ENCODE measurements around the gene REG1B. TPM values are rescaled to one million over a fixed set of nuclear protein-coding genes. Genes with fewer than 3 reads are reported as not detected.
"Not testable (repeated sequence)": the region's sequence is repeated elsewhere in the genome, so short reads cannot be mapped to it uniquely, and the experiment has no call there.

REG1B gene
- total and polyA plus RNA-seq, 2 donors, result 1.7 TPM; not detected in 1

DNA sequence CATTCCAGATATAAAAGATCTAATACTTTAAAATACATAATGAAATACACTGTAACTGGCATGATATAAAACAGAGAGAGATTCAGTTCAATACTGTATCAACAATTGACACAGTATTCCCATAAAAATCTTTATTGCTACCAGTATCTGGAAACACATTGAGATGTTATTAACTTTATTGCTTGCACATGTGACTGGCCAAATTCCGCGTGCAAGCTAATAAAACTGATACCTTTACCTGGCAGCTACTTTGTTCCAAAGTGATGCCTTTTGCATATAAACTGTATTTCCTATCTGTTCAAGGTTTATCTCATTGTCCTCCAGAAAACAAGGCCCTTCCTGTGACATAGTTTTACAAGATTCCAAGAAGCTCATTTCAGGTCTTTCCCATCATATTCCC, 15.4 kb upstream of the REG1B start:
- Histone ChIP-seq H3K36me3 (ENCODE audit: insufficient read depth) (no peaks in the 10 kb centered on the region), H3K27ac (ENCODE audit: low read depth) (no peak overlapping the region), H3K4me1 (ENCODE audit: insufficient read depth) (no peaks in the 10 kb centered on the region), H3K4me3 (ENCODE audit: low read depth, low read length) (no peak overlapping the region)
- DNase-seq (ENCODE audit: extremely low spot score), result no peak
- WGBS, result 21% methylated on average over 2 of the region's 2 CpGs

DNA sequence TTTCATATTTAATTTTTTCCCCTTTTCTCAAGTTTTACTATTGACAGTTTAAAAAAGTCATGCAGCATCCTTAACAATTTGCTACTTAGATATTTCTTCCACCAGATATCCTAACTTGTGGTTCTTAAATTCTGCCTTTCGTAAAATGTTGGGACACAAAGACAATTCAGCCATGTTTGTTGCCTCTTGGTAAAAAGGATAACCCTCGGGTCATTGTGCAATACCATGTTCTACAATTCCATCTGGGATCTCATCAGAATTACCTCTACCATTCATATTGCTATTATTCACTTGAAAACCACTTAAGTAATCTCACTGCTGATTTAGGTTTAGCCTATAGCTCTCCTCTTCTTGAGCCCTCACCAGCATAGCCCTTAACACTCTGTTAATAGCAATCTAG, 13.2 kb upstream of the REG1B start:
- Histone ChIP-seq H3K36me3 (ENCODE audit: insufficient read depth) (no peaks in the 10 kb centered on the region), H3K27ac (ENCODE audit: low read depth) (no peak overlapping the region), H3K4me3 (ENCODE audit: low read depth, low read length) (no peak overlapping the region), H3K4me1 (ENCODE audit: insufficient read depth) (no peaks in the 10 kb centered on the region)
- DNase-seq (ENCODE audit: extremely low spot score), result no peak
- WGBS, result 82% methylated on average over 2 of the region's 2 CpGs

DNA sequence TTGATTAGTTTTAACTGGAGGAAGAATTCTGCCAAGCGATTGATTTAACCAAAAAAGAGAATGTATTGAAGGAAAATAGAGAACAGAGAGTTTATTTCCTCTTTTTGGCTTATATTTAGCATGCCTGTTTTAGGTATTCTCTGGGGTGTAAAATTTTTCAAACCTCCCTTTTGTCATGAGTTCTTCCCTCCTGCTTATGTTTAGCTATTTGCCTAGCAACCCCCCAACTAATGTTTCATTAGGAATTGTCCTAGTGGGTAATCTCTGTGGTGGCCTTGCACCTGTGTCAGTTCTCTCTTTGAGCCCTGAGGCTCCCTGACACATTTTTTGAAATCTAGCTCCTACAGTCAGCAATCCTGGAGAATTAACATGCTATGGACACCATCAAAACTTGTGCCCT, 12.5 kb upstream of the REG1B start:
- Histone ChIP-seq H3K4me3 (ENCODE audit: low read depth, low read length) (no peak overlapping the region), H3K27ac (ENCODE audit: low read depth) (no peak overlapping the region)
- 89% methylated on average over 1 of the region's 1 CpG for WGBS

DNA sequence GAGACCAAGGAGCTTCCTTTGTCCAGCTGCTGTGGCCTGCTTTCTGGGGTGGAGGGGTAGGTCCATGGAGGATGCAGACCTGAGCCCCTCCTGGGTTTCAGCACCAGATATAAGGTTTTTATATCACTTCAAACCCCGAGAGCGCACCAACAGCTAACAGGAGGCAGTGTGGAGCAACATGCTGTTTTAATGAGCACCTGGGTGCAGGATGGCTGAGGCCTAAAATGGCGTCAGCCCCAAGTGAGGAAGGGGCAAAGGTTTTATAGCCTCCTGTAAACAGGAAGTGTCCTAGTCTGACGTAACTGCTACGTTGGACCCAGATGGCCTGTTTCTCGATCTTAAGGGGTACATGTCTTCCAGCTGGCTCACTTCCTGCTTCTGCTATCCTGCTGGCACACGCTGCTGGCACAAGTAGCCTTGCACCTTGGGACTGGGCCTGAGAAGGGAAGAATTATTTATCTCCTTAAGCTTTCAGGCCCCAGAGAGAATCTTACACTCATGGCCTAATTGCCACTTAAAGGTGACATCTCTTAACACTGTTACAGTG, 11.4 kb upstream of the REG1B start:
- 44% methylated on average over 7 of the region's 7 CpGs for WGBS

More for the DNA sequence above, 12.5 kb upstream of the REG1B start:
- Histone ChIP-seq H3K4me1 (ENCODE audit: insufficient read depth) (no peaks in the 10 kb centered on the region), H3K36me3 (ENCODE audit: insufficient read depth) (no peaks in the 10 kb centered on the region)
- no peak for DNase-seq (ENCODE audit: extremely low spot score)

DNA sequence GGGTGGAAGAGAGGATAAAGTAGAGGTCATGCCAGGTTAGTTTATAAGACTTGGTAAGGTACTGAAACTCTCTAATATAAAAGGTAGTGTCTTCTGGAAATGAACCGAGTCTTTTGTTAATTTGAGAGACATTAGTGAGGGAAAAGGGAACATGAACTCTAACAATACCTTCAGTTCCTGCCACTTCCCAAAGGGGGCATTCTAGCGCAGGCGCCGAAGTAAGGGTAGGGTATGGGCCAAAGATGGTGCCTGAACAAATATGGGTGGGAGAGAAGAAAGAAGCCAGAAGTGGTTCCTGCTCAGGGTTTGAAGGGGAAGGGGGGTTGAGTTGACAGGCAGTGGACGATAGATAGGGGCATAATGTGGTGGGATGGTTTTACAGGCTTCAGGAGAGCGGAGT, 10.1 kb upstream of the REG1B start:
- no peak overlapping the region for H3K4me3 ChIP-seq (ENCODE audit: low read depth, low read length)
- no peaks in the 10 kb centered on the region for H3K36me3 ChIP-seq (ENCODE audit: insufficient read depth)
- H3K4me1 ChIP-seq (ENCODE audit: insufficient read depth), result no peaks in the 10 kb centered on the region
- 89% methylated on average over 6 of the region's 6 CpGs for WGBS
- DNase-seq (ENCODE audit: extremely low spot score), result no peak
- no peak overlapping the region for H3K27ac ChIP-seq (ENCODE audit: low read depth)

More for the DNA sequence above, 11.4 kb upstream of the REG1B start:
- H3K4me3 ChIP-seq (ENCODE audit: low read depth, low read length), result no peak overlapping the region
- H3K4me1 ChIP-seq (ENCODE audit: insufficient read depth), result no peaks in the 10 kb centered on the region
- H3K27ac ChIP-seq (ENCODE audit: low read depth), result no peak overlapping the region
- H3K36me3 ChIP-seq (ENCODE audit: insufficient read depth), result no peaks in the 10 kb centered on the region
- no peak for DNase-seq (ENCODE audit: extremely low spot score)

DNA sequence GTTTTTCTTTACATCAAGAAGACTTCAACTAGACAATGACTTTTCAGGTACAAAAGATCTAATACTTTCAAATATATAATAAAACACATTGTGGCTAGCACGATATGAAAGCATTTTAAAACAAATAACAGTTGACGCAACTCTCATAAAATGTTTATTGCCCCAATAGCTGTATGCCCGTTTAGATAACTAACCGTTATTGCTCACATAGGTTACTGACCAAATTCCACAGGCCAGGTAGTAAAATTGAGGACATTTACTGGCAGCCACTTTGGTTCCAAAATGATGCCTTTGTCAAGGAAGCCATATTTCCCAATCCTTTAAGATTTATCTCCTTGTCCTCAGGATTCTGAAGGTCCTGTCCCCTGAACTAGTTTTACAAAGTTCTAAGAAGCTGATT, 2.9 kb upstream of the REG1B start:
- Histone ChIP-seq H3K4me3 (ENCODE audit: low read depth, low read length) (no peak overlapping the region), H3K27ac (ENCODE audit: low read depth) (no peak overlapping the region), H3K36me3 (ENCODE audit: insufficient read depth) (no peaks in the 10 kb centered on the region), H3K4me1 (ENCODE audit: insufficient read depth) (no peaks in the 10 kb centered on the region)
- no peak for DNase-seq (ENCODE audit: extremely low spot score)
- 46% methylated on average over 4 of the region's 4 CpGs for WGBS

DNA sequence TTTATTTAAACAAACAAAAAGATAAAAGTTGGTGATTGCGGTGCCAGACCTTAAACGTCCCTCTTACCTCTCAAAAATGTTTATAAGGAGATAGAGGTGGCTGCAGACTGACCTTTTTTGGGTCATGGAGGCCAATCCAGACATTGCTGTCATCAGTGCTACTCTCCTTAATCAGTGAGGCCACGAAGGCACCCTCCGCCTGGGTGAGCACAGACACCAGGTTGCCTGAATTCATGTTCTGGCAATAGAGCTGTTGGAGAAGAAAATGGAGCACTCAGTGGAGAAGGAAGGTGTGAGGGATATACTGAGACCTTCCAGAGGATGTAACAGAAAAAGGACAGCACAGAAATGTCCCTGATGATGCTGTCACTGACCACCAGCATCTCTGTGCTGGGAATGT, 1.5 kb downstream of the REG1B start:
- Histone ChIP-seq H3K36me3 (ENCODE audit: insufficient read depth) (no peaks in the 10 kb centered on the region), H3K4me3 (ENCODE audit: low read depth, low read length) (no peak overlapping the region), H3K27ac (ENCODE audit: low read depth) (no peak overlapping the region), H3K4me1 (ENCODE audit: insufficient read depth) (no peaks in the 10 kb centered on the region)
- no peak for DNase-seq (ENCODE audit: extremely low spot score)
- 45% methylated on average over 4 of the region's 4 CpGs for WGBS

DNA sequence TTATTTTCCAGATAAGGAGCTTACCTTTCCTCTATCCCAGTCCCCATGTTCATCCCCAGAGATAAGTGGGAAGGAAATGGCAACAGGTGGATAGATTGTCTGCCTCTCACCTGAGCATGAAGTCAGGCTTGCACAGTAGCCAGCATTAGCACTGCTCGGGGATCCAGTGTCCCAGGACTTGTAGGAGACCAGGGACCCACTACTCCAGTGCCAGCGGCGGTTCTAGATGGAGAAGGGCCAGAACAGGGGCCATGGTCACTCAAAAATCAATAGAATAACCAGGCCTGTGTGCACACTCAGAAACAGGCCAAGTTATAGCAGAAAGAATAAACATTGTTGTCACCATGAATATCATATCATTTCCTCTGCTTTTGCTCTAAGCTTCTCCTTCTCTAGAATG, 2.4 kb downstream of the REG1B start:
- Histone ChIP-seq H3K36me3 (ENCODE audit: insufficient read depth) (no peaks in the 10 kb centered on the region), H3K4me3 (ENCODE audit: low read depth, low read length) (no peak overlapping the region), H3K27ac (ENCODE audit: low read depth) (no peak overlapping the region), H3K4me1 (ENCODE audit: insufficient read depth) (no peaks in the 10 kb centered on the region)
- WGBS, result 80% methylated on average over 3 of the region's 3 CpGs
- DNase-seq (ENCODE audit: extremely low spot score), result no peak

DNA sequence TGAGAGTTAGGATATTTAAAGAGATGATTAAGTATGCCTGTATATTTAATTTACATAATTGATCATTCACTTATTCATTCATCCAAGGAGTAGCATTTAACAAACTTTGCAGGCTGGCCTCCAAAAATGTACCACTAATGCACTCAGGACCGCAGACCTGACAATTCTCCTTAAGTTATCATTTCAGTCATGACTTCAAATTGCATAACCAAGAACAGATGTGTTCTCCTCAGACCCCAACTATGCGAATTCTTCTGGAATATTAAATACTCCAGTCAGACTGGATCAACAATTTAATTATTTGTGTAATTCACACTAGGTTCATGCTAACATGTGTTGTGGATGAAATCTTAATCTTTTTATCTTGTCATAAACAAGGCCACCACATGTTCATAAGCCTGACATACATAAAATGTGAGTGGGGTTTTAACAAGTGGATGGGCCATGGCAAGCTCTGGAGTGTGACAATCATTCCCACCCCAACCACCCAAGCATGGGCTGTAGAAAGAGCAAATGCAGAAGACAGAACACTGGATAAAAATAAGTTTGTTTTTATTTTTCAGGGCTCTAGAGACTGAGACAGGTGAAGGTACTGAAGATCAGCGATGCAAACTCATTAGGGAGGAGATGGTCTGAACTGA, 3.2 kb downstream of the REG1B start:
- 65% methylated on average over 3 of the region's 3 CpGs for WGBS
- Histone ChIP-seq H3K4me3 (ENCODE audit: low read depth, low read length) (no peak overlapping the region), H3K36me3 (ENCODE audit: insufficient read depth) (no peaks in the 10 kb centered on the region), H3K4me1 (ENCODE audit: insufficient read depth) (no peaks in the 10 kb centered on the region), H3K27ac (ENCODE audit: low read depth) (no peak overlapping the region)
- no peak for DNase-seq (ENCODE audit: extremely low spot score)

DNA sequence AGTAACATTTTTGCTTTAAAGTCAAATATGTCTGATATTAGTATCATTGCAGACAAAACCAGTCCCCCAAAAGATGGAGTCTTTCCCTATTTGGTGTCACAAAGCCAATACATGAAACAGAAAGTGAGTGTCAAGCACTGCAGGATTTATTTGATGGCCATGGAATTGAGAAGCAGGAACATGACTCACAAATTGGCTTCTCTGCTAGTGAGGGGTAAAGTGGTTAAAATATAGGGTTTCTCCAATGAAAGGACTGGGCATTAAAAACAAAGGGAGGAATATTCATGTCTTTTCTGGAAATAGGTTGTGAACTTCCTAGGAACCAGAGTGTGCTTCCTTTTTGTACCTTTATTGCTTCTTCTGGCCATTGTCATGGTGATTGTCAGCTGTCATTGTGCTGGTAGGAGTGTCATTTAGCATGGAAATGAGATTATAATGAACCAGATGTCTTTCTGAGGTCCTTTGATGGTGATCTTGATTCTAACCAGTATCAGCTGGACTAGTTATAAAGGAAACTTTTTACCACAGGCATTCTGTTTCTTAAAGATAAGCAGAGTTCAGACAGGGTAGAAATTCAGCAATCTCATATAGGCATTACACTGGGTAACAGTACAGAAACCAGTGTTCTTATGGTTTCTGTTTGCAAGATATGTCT, 4.1 kb downstream of the REG1B start:
- H3K27ac ChIP-seq (ENCODE audit: low read depth), result no peak overlapping the region
- DNase-seq (ENCODE audit: extremely low spot score), result no peak
- H3K4me1 ChIP-seq (ENCODE audit: insufficient read depth), result no peaks in the 10 kb centered on the region
- no peaks in the 10 kb centered on the region for H3K36me3 ChIP-seq (ENCODE audit: insufficient read depth)
- no peak overlapping the region for H3K4me3 ChIP-seq (ENCODE audit: low read depth, low read length)

DNA sequence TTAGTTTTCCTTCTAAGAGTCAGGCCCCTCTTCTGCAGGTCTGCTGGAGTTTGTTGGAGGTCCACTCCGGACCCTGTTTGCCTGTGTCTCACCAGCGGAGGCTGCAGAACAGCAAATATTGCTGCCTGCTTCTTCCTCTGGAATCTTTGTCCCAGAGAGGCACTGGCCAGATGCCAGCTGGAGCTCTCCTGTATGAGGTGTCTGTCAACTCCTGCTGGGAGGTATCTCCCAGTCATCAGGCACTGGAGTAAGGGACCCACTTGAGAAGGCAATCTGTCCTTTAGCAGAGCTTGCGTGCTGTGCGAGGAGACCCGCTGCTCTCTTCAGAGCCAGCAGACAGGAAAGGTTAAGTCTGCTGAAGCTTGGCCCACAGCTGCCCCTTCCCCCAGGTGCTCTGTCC, 4.8 kb downstream of the REG1B start:
- Histone ChIP-seq H3K36me3 (ENCODE audit: insufficient read depth) (no peaks in the 10 kb centered on the region), H3K4me3 (ENCODE audit: low read depth, low read length) (no peak overlapping the region), H3K27ac (ENCODE audit: low read depth) (no peak overlapping the region), H3K4me1 (ENCODE audit: insufficient read depth) (no peaks in the 10 kb centered on the region)
- no peak for DNase-seq (ENCODE audit: extremely low spot score)
- 86% methylated on average over 5 of the region's 5 CpGs for WGBS

DNA sequence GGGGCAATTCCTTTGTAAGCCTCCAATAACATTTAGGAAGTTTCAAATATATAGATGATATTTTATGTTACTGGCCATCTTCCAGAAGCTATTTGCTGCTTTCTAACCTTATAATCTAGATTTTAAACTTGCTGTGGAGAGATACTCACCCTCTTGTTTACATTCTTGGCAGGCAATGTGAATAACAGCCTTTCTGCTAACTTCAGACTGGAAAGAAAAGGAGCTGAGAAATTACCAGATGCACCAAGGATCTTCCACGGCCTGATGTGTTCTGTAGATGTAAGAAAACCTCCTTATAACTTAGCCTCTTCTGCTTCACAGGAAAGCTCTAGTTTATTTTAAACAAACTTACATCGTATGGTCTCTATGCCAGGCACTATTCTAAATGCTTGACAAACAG, 16.7 kb downstream of the REG1B start:
- Histone ChIP-seq H3K4me3 (ENCODE audit: low read depth, low read length) (no peak overlapping the region), H3K27ac (ENCODE audit: low read depth) (no peak overlapping the region), H3K36me3 (ENCODE audit: insufficient read depth) (no peaks in the 10 kb centered on the region), H3K4me1 (ENCODE audit: insufficient read depth) (no peaks in the 10 kb centered on the region)
- no peak for DNase-seq (ENCODE audit: extremely low spot score)
- WGBS, result 62% methylated on average over 2 of the region's 2 CpGs

DNA sequence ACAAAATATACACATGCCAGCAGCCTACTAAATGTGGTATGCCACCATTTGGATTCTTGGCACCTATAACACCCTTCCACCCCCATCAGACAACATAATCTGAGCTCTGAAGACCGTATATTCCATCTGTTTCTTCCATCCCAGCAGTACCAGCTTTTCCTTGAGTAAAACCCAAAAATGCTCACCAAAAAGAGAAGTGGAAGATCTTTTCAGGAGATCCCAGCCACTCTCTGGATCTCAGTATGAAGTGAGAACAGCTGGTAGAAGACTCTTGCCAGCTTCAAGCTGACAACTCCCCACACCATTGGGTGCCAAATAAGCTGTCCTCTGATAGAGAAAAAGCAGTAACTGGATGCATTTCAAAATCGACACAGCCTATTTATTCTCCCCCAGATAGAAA, 22.6 kb downstream of the REG1B start:
- H3K36me3 ChIP-seq (ENCODE audit: insufficient read depth), result no peaks in the 10 kb centered on the region
- H3K4me3 ChIP-seq (ENCODE audit: low read depth, low read length), result no peak overlapping the region
- no peak overlapping the region for H3K27ac ChIP-seq (ENCODE audit: low read depth)
- WGBS, result 66% methylated on average over 2 of the region's 2 CpGs
- no peaks in the 10 kb centered on the region for H3K4me1 ChIP-seq (ENCODE audit: insufficient read depth)
- DNase-seq (ENCODE audit: extremely low spot score), result no peak

DNA sequence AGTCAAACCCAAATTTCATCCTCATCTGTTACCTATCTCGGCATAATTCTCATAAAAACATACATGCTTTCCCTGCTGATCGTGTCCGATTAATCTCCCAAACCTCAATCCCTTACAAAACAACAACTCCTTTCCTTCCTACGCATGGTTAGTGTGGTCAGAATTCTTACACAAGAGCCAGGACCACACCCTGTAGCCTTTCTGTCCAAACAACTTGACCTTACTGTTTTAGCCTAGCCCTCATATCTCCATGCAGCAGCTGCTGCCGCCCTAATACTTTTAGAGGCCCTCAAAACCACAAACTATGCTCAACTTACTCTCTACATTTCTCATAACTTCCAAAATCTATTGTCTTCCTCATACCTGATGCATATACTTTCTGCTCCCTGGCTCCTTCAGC, 33.0 kb downstream of the REG1B start:
- DNase-seq (ENCODE audit: extremely low spot score); H3K36me3 ChIP-seq (ENCODE audit: insufficient read depth); H3K4me3 ChIP-seq (ENCODE audit: low read depth, low read length); H3K27ac ChIP-seq (ENCODE audit: low read depth); H3K4me1 ChIP-seq (ENCODE audit: insufficient read depth): not testable (repeated sequence)
- WGBS, result 77% methylated on average over 5 of the region's 5 CpGs
